ENCODE results near the gene NME3. TPM values are rescaled to one million over a fixed set of nuclear protein-coding genes. Genes with fewer than 3 reads are reported as not detected.

The NME3 gene
- total RNA-seq, 2 experiments from 2014 or later, result 39.4 to 44.1 TPM

DNA sequence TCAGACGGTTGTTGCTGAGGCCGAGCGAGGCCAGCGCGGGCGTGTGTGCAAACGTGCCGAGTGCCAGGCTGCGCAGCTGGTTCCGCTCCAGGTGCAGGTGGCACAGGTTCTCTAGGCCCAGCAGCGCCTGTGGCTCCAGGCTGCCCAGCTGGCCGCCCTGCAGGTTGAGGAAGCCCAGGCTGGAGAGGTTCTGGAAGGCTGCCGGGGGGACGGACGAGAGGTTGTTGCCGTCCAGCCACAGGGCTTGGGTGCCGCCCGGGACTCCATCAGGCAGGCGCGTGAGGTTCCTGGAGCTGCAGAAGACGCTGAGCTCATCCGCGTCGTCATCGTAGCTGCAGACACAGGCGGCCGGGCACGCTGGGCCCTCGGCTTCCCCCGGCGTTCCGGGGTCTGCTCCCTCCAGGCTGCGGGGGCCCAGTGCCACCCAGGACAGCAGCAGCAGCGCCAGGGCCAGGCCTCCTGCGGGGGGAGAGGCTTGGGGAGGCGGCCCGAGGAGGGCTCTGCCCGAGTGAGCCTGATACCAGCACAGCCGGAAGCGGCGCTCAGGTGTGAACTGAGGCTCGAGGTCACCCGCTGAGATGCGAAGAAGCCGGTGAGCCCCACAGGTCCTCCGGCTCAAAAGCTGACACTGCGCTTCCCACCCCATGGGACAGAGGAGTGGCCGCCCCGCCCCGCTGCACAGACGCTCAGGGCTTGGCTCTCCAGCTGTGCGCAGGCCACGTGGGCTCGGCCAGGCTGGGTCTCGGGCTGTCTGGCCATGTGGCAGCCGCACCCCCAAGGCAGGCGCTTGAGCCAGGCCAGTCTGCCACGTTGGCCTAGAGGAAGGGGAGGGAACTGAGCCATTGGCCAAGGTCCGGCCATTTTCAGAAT, 20.8 kb upstream of the NME3 start:
- CTCF ChIA-PET, result interaction anchor here (1.1 kb wide), 1 partner anchor 137 kb away, joined by 3 read pairs; no protein-coding TSS in a partner anchor
- peaks cover 1% of the 10 kb centered on the region for H3K36me3 Mint-ChIP-seq (ENCODE audit: low read depth)
- intact Hi-C loops (cut with micrococcal nuclease), result no loop called here
- H3K27ac Mint-ChIP-seq, result no peak overlapping the region
- H3K9me3 Mint-ChIP-seq, result peaks cover 2% of the 10 kb centered on the region
- no peak for DNase-seq
- H3K4me3 Mint-ChIP-seq, result no peak overlapping the region
- H3K27me3 Mint-ChIP-seq (ENCODE audit: low read depth), result no peaks in the 10 kb centered on the region
- H3K4me1 Mint-ChIP-seq (ENCODE audit: low read depth), result no peaks in the 10 kb centered on the region

DNA sequence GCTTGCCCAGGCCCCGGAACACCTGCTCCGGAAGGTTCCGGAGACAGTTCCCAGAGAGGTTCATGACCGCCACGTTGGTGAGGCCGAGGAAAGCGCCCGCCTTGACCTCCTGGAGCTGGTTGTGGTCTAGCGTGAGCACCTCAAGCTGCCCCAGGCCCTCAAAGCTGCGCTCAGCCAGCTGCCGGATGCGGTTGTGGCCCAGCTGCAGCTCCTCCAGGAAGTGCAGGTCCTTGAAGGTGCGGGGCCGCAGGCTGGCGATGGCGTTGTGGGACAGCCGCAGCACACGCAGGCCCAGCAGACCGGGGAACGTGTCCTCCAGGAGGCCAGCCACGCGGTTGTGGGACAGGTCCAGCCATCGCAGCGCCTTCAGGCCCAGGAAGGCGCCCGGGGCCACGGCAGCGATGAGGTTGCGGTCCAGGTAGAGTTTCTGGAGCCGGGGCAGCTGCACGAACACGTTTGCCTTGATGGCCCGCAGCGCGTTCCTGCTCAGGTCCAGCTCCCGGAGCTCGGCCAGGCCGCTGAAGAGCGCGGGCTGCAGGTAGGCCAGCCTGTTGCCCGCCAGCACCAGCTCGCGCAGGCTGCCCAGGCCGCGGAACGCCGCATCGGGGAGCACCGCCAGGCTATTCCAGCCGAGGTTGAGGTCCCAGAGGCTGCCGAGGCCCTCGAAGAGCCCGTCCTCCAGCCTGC, 20.1 kb upstream of the NME3 start:
- no peaks in the 10 kb centered on the region for H3K27me3 Mint-ChIP-seq (ENCODE audit: low read depth)
- H3K4me1 Mint-ChIP-seq (ENCODE audit: low read depth), result no peaks in the 10 kb centered on the region
- DNase-seq, result no peak
- H3K27ac Mint-ChIP-seq, result no peak overlapping the region
- H3K36me3 Mint-ChIP-seq (ENCODE audit: low read depth), result no peaks in the 10 kb centered on the region
- intact Hi-C loops (cut with micrococcal nuclease), result no loop called here
- H3K9me3 Mint-ChIP-seq, result no peaks in the 10 kb centered on the region
- no peak overlapping the region for H3K4me3 Mint-ChIP-seq
- CTCF ChIA-PET, result no interaction called here

DNA sequence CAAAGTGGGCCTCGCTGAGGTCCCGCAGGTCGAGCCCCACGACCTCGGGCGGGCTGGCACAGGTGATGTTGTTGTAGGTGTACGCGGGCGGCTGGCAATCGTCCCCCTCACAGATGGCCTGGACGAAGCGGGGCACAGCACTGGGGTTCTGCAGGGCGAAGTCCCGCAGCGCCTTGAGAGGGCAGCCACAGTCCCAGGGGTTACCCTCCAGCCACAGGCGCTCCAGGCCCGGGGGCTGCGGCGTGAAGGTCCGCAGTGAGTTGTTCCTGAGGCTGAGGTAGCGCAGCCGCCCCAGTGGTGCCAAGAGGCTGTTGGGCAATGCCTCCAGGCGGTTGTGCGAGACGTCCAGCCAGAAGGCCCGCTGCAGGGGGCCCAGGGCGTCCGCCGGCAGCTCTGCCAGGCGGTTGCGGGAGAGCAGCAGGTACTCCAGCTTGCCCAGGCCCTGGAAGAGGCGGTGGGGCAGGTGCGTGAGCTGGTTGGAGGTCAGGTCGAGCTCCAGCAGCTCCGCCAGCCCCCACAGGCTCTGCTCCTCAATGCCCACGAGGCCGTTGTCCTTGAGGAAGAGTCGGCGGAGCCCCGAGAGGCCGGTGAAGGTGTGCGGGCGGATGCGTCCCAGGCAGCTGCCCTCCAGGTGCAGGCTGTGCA, 19.4 kb upstream of the NME3 start:
- no peak overlapping the region for H3K27ac Mint-ChIP-seq
- no peaks in the 10 kb centered on the region for H3K36me3 Mint-ChIP-seq (ENCODE audit: low read depth)
- intact Hi-C loops (cut with micrococcal nuclease), result no loop called here
- no peaks in the 10 kb centered on the region for H3K9me3 Mint-ChIP-seq
- no peak for DNase-seq
- H3K4me1 Mint-ChIP-seq (ENCODE audit: low read depth), result peaks cover under 1% of the 10 kb centered on the region
- CTCF ChIA-PET, result no interaction called here
- no peak overlapping the region for H3K4me3 Mint-ChIP-seq
- no peaks in the 10 kb centered on the region for H3K27me3 Mint-ChIP-seq (ENCODE audit: low read depth)

DNA sequence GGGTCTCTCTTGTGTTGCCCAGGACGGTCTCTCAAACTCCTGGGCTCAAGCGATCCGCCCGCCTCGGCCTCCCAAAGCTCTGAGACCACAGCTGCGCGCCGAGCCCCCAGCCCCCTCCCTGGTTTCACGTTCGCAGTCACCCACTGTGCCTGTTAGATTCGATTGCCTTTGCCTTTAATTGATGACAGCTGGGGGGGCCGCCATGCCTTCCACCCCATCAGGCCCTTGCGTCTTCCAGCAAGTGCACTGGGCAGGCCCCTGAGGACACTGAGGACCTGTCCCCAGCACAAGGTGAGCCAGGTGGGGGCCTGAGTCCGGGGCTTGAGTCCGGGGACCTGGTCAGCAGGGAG, 18.9 kb upstream of the NME3 start:
- Mint-ChIP-seq H3K9me3 (no peaks in the 10 kb centered on the region), H3K27ac (no peak overlapping the region), H3K4me3 (no peak overlapping the region), H3K27me3 (ENCODE audit: low read depth) (no peaks in the 10 kb centered on the region), H3K36me3 (ENCODE audit: low read depth) (no peaks in the 10 kb centered on the region), H3K4me1 (ENCODE audit: low read depth) (peaks cover 5% of the 10 kb centered on the region)
- CTCF ChIA-PET, result no interaction called here
- intact Hi-C loops (cut with micrococcal nuclease), result no loop called here
- DNase-seq, result no peak

DNA sequence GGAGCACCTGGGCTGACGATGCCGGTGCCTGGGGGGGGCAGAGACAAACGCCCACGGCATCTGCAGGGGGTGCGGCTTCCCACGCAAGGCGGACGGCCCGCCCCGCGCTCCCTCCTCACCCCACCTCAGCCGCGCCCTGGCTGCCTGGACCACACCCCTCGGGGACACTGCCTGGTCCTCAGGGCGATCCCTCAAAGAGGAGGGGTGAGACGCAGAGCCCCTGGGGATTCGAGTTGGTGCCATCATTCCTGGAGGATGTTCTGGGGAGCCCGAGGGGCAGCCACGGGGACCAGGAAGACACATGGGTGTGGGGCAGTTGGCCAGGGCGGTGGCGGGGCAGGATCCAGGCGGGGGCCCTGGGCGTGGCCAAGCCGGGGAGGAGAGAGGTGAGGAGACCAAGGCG, 18.3 kb upstream of the NME3 start:
- no peaks in the 10 kb centered on the region for H3K36me3 Mint-ChIP-seq (ENCODE audit: low read depth)

DNA sequence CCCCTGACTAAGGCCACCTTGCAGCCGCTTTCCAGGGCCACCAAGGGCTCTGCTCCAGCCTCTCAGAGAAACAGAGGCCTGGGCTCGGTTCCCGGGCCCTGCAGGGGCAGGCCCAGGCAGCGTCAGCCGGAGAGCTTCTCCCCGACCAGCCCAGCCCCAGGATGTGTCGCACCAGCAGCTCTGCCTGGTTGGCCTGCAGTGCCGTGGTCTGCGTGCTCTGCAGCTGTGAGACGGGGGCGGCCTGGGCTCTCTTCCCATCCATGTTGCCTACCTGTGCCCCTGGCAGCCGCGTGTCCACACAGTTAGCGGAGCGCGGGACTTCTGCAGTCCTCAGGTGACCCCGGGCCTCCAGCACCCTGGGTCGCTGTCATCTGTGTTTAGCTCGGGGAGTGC, 17.4 kb upstream of the NME3 start:
- no peaks in the 10 kb centered on the region for H3K36me3 Mint-ChIP-seq (ENCODE audit: low read depth)
- intact Hi-C loops (cut with micrococcal nuclease), result no loop called here
- no peaks in the 10 kb centered on the region for H3K27me3 Mint-ChIP-seq (ENCODE audit: low read depth)
- CTCF ChIA-PET, result no interaction called here
- no peak overlapping the region for H3K4me3 Mint-ChIP-seq
- H3K9me3 Mint-ChIP-seq, result no peaks in the 10 kb centered on the region
- H3K27ac Mint-ChIP-seq, result no peak overlapping the region
- peaks cover 12% of the 10 kb centered on the region for H3K4me1 Mint-ChIP-seq (ENCODE audit: low read depth)
- DNase-seq, result no peak

More for the DNA sequence above, 18.3 kb upstream of the NME3 start:
- intact Hi-C loops (cut with micrococcal nuclease), result no loop called here
- no peaks in the 10 kb centered on the region for H3K27me3 Mint-ChIP-seq (ENCODE audit: low read depth)
- no peaks in the 10 kb centered on the region for H3K9me3 Mint-ChIP-seq
- CTCF ChIA-PET, result no interaction called here
- no peak overlapping the region for H3K27ac Mint-ChIP-seq
- peaks cover 9% of the 10 kb centered on the region for H3K4me1 Mint-ChIP-seq (ENCODE audit: low read depth)
- no peak overlapping the region for H3K4me3 Mint-ChIP-seq
- DNase-seq, result no peak

DNA sequence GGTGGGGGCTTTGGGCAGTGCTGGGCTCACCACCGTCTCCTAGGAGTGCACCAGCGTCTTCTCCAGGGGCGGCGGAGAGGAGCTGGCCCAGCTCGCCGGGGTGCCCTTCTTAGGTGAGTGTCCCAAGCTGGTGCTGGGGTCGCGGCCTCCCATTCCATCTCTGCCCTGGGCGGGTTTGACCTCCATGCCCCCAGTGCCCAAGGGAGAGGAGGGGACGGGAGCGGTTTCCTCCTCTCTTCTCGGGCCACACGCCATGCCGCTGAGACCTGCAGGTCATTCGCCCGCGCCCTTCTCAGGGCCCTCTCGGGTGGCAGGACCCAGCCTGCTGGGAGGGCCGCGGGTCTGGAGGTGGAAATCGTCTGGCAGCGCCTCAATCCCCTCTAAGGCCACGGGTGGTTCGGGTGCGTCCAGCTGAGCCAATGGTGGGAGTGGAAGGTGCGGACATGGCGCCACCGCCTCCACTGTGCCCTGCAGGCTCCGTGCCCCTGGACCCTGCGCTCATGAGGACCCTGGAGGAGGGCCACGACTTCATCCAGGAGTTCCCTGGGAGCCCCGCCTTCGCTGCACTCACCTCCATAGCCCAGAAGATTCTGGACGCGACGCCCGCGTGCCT, 16.9 kb upstream of the NME3 start:
- H3K27ac Mint-ChIP-seq, result no peak overlapping the region
- CTCF ChIA-PET, result no interaction called here
- no peak overlapping the region for H3K4me3 Mint-ChIP-seq
- H3K27me3 Mint-ChIP-seq (ENCODE audit: low read depth), result no peaks in the 10 kb centered on the region
- no peaks in the 10 kb centered on the region for H3K9me3 Mint-ChIP-seq
- intact Hi-C loops (cut with micrococcal nuclease), result no loop called here
- DNase-seq, result no peak
- H3K36me3 Mint-ChIP-seq (ENCODE audit: low read depth), result no peaks in the 10 kb centered on the region
- peaks cover 17% of the 10 kb centered on the region for H3K4me1 Mint-ChIP-seq (ENCODE audit: low read depth)

DNA sequence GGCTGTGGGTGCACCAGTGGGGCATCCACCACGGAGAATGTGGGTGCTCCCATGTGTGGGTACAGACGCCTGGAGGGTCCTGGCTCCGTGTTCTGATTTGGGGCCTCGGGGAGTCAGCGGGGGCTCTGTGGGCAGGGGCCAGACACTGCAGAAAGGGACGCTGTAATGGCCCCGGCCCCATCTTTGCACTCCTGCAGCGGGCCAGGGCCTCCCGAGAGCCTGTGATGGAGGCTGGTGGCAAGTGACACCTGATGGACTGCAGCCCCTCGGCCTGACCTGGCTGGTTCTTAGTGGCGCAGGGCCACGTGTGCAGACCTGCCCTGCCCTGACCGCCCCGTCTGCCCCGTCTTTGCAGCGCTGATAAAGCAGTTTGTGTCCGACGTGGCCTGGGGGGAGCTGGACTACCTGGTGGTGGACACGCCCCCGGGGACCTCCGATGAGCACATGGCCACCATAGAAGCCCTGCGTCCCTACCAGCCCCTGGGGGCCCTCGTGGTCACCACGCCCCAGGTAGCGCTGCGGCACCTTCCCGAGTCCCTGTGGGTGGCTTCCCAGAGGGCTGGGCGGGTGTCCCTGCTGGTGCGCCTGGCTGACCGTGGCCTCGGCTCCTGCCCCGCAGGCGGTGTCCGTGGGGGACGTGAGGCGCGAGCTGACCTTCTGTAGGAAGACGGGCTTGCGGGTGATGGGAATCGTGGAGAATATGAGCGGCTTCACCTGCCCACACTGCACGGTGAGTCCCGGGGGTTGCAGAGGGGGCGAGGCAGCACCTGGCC, 16.2 kb upstream of the NME3 start:
- CTCF ChIA-PET, result no interaction called here
- Mint-ChIP-seq H3K27me3 (ENCODE audit: low read depth) (no peaks in the 10 kb centered on the region), H3K4me1 (ENCODE audit: low read depth) (peaks cover 17% of the 10 kb centered on the region), H3K4me3 (no peak overlapping the region), H3K27ac (no peak overlapping the region), H3K36me3 (ENCODE audit: low read depth) (no peaks in the 10 kb centered on the region), H3K9me3 (no peaks in the 10 kb centered on the region)
- intact Hi-C loops (cut with micrococcal nuclease), result no loop called here
- DNase-seq, result no peak

DNA sequence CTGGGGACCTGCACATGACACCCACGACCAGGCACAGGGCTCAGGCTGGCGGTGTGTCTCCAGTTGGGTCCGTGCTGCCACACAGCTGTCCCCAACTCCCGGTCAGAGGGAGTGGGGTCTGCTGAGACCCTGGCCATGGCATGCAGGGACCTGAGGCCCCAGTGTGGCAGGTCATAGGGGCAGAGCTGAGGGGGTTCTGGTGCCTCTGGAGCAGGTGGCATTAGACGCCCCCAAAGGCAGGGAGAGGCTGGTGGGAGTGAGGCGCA, 15.6 kb upstream of the NME3 start:
- Mint-ChIP-seq H3K27me3 (ENCODE audit: low read depth) (no peaks in the 10 kb centered on the region), H3K9me3 (no peaks in the 10 kb centered on the region), H3K36me3 (ENCODE audit: low read depth) (no peaks in the 10 kb centered on the region), H3K27ac (no peak overlapping the region), H3K4me3 (no peak overlapping the region), H3K4me1 (ENCODE audit: low read depth) (peaks cover 17% of the 10 kb centered on the region)
- no peak for DNase-seq
- intact Hi-C loops (cut with micrococcal nuclease), result no loop called here
- CTCF ChIA-PET, result no interaction called here

DNA sequence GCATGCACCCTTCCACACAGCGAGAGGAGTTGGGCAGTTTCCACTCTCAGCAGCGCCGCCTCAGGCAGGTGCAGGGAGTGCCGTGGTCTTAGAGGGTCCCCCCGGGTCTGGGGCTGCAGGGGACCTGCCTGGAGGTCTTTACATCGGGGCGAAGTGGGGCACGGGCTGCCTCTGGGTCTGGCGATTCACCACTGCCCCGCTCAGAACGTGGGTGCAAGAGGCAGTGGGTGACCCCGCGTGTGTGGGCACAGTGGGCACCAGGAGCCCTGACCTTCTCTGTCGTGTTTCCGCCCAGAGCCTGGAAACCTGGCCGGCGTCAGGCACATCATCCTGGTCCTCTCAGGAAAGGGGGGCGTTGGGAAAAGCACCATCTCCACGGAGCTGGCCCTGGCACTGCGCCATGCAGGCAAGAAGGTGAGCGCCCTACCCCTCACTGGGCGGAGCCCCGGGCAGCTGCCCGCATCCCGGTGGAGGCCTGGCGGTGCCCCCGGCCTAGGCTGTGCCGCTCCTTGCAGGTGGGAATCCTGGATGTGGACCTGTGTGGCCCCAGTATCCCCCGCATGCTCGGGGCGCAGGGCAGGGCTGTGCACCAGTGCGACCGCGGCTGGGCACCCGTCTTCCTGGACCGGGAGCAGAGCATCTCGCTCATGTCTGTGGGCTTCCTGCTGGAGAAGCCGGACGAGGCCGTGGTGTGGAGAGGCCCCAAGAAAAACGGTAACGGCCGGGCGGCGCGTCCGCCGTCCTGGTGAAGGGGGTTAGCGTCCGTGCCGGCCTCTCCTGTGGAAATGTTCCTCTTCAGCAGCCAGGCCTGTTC, 15.1 kb upstream of the NME3 start:
- no peak for DNase-seq
- H3K4me1 Mint-ChIP-seq (ENCODE audit: low read depth), result peaks cover 22% of the 10 kb centered on the region
- no peaks in the 10 kb centered on the region for H3K36me3 Mint-ChIP-seq (ENCODE audit: low read depth)
- H3K4me3 Mint-ChIP-seq, result no peak overlapping the region
- intact Hi-C loops (cut with micrococcal nuclease), result no loop called here
- H3K9me3 Mint-ChIP-seq, result no peaks in the 10 kb centered on the region
- no peaks in the 10 kb centered on the region for H3K27me3 Mint-ChIP-seq (ENCODE audit: low read depth)
- no peak overlapping the region for H3K27ac Mint-ChIP-seq
- CTCF ChIA-PET, result no interaction called here

DNA sequence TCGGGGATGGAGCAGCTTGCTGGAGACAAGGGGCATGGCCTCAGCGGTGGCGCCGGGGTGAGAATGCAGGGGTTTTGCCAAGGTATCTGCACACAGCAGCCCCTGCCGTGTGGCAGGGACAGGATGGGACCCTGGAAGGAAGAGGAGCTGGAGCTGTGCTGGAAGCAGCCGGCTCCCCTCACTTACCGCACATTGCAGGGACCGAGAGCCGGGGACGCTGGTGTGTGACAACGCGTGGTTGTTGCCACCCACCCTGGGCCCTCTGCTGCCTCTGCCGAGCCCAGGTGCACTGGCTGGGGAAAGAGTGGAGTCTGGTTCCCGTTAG, 14.5 kb upstream of the NME3 start:
- Mint-ChIP-seq H3K27me3 (ENCODE audit: low read depth) (no peaks in the 10 kb centered on the region), H3K9me3 (no peaks in the 10 kb centered on the region), H3K27ac (no peak overlapping the region), H3K4me1 (ENCODE audit: low read depth) (peaks cover 26% of the 10 kb centered on the region), H3K36me3 (ENCODE audit: low read depth) (no peaks in the 10 kb centered on the region), H3K4me3 (no peak overlapping the region)
- CTCF ChIA-PET, result no interaction called here
- intact Hi-C loops (cut with micrococcal nuclease), result no loop called here
- DNase-seq, result no peak

Data from activated naive CD4-positive, alpha-beta T cell treated with anti-CD3 and anti-CD28 coated beads for 36 hours (primary cell).